RWPE2 (cell line): ENCODE measurements around the gene DNAJC4.

Experiments used
- ATAC-seq: fragments of 200-7000 bp; cut with Tn5 transposase; 3 replicates; pipeline ENCODE4 v1.9.1; 2021; ENCODE audit warnings: low read depth
- DNase-seq: peaks from one replicate; pipeline ENCODE4 v3.0.0-alpha.2; 2020; ENCODE audit warnings: low spot score
- H3K27ac ChIP-seq: fragments of 450-650 bp; 2 replicates; pipeline ENCODE4 v1.5.1; 2017; ENCODE audit warnings: mild to moderate bottlenecking; ENCODE audit not compliant: poor library complexity, severe bottlenecking
- H3K27me3 ChIP-seq: fragments of 250-450 bp; sonication (Bioruptor Pico); 2 replicates; pipeline ENCODE4 v1.5.1; 2021; ENCODE audit warnings: mild to moderate bottlenecking, moderate library complexity; ENCODE audit not compliant: insufficient read depth, poor library complexity, severe bottlenecking
- H3K36me3 ChIP-seq: fragments of 250-450 bp; sonication (Bioruptor Pico); 2 replicates; pipeline ENCODE4 v1.5.1; 2020; ENCODE audit warnings: low read depth, mild to moderate bottlenecking, moderate library complexity
- H3K4me1 ChIP-seq: fragments of 250-450 bp; sonication (Bioruptor Pico); 2 replicates; pipeline ENCODE4 v1.5.1; 2021; ENCODE audit warnings: mild to moderate bottlenecking, moderate library complexity; ENCODE audit not compliant: insufficient read depth, poor library complexity, severe bottlenecking
- H3K4me3 ChIP-seq: fragments of 250-450 bp; sonication (Bioruptor Pico); 2 replicates; pipeline ENCODE4 v1.5.1; 2021; ENCODE audit warnings: mild to moderate bottlenecking, moderate library complexity; ENCODE audit not compliant: severe bottlenecking
- H3K9me3 ChIP-seq: fragments of 250-450 bp; sonication (Bioruptor Pico); 2 replicates; pipeline ENCODE4 v1.5.1; 2021; ENCODE audit warnings: mild to moderate bottlenecking, moderate library complexity; ENCODE audit not compliant: severe bottlenecking
- TF ChIP-seq, protein P1 (sequence below): fragments of 450-650 bp; IDR thresholded peaks from one replicate; pipeline ENCODE4 v1.5.1; 2017; ENCODE audit warnings: mild to moderate bottlenecking, moderate library complexity; ENCODE audit not compliant: poor library complexity, severe bottlenecking

The DNAJC4 gene

DNA sequence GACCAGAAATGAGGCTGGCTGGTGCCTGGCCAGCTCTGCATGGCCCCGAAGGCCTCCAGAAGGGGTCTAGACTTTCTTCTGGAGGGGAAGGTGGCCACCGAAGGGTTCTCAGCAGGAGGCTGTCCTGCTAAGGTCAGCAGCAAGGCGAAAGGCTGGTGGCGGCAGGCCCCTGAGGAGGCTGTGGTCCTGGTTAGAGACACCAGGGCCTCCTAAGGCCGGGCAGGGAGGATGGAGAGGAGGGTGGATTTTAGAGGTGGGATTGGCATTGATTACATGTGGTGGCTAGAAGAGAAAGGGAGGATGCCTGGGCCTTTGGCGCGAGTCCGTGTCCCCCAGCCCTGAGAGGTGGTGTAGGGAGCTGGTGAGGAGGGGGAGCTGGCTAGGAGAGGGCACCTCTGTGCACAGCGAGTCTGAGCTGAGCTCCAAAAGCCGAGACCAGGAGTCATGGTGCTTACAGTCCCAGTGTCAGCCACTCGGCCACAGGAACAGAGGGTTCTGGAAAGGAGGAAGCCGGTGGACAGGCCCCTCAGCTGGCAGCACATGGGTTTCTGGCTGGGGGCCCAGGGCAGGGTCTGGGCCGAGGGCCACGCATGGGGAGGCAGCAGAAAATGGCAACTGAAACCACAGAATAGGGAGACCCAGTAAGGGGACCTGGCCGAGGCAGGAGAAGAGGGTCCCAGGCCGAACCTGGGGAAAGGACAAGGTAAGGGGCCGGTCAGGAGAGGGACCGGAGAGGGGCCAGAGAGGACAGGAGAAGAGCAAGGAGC is 21.4 kb upstream of the DNAJC4 start:
- peaks cover 25% of the 10 kb centered on the region for H3K36me3 ChIP-seq
- no peaks in the 10 kb centered on the region for H3K9me3 ChIP-seq
- no peaks in the 10 kb centered on the region for H3K27me3 ChIP-seq
- no peak overlapping the region for H3K27ac ChIP-seq
- no peaks in the 10 kb centered on the region for H3K4me1 ChIP-seq
- TF ChIP-seq, protein P1, sequence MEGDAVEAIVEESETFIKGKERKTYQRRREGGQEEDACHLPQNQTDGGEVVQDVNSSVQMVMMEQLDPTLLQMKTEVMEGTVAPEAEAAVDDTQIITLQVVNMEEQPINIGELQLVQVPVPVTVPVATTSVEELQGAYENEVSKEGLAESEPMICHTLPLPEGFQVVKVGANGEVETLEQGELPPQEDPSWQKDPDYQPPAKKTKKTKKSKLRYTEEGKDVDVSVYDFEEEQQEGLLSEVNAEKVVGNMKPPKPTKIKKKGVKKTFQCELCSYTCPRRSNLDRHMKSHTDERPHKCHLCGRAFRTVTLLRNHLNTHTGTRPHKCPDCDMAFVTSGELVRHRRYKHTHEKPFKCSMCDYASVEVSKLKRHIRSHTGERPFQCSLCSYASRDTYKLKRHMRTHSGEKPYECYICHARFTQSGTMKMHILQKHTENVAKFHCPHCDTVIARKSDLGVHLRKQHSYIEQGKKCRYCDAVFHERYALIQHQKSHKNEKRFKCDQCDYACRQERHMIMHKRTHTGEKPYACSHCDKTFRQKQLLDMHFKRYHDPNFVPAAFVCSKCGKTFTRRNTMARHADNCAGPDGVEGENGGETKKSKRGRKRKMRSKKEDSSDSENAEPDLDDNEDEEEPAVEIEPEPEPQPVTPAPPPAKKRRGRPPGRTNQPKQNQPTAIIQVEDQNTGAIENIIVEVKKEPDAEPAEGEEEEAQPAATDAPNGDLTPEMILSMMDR = no peak
- DNase-seq (no peak), ATAC-seq (no peak)
- H3K4me3 ChIP-seq = no peak overlapping the region

DNA sequence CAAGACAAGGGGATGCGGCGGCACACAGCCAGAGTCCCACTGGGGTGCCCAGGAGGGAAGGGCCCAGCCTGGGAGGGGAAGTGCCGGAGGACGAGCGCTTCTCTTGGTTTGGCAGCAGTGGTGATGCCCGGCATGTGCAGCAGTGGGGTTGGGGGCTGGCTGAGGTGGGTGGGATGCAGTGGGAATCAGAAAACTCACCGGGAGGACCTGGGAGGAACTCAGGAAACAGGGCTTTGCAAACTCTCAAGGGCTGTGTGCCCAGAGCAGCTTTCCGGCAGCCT is 20.8 kb upstream of the DNAJC4 start:
- ATAC-seq = no peak
- Histone ChIP-seq H3K27me3 (no peaks in the 10 kb centered on the region), H3K9me3 (no peaks in the 10 kb centered on the region), H3K27ac (no peak overlapping the region), H3K4me1 (no peaks in the 10 kb centered on the region), H3K36me3 (peaks cover 21% of the 10 kb centered on the region), H3K4me3 (no peak overlapping the region)
- no peak for DNase-seq
- TF ChIP-seq, protein P1 = no peak

DNA sequence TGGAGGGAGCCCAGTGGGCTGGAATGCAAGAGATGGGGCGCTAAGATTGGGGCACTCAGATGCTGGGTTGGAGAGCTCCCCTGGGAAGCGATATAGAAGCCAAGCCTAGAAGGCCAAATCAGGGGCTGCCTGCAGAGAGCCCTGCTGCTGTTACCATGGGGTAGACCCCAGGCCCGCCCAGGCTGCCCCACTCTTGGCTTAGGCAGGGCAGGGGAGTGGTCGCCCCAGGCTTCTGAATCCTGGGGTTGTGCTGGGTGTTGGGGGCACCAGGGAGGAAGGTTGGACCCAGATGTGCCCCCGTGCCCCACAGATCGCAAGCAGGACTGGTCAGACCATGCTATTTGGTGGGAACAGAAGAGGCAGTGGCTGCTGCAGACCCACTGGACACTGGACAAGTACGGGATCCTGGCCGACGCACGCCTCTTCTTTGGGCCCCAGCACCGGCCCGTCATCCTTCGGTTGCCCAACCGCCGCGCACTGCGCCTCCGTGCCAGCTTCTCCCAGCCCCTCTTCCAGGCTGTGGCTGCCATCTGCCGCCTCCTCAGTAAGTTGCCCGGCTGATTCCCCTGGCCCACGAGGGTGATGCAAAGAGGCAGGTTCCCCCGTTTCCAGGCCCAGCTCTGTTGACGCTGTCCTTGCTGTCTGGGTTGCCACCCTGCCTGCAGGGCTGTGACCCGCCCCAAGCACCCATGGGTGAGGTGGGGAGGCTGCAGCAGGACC is 19.9 kb upstream of the DNAJC4 start:
- H3K27ac ChIP-seq = no peak overlapping the region
- H3K4me1 ChIP-seq = no peaks in the 10 kb centered on the region
- no peak overlapping the region for H3K4me3 ChIP-seq
- TF ChIP-seq, protein P1 = no peak
- ATAC-seq = no peak
- no peaks in the 10 kb centered on the region for H3K27me3 ChIP-seq
- H3K36me3 ChIP-seq = peaks cover 12% of the 10 kb centered on the region
- no peak for DNase-seq
- H3K9me3 ChIP-seq = no peaks in the 10 kb centered on the region

DNA sequence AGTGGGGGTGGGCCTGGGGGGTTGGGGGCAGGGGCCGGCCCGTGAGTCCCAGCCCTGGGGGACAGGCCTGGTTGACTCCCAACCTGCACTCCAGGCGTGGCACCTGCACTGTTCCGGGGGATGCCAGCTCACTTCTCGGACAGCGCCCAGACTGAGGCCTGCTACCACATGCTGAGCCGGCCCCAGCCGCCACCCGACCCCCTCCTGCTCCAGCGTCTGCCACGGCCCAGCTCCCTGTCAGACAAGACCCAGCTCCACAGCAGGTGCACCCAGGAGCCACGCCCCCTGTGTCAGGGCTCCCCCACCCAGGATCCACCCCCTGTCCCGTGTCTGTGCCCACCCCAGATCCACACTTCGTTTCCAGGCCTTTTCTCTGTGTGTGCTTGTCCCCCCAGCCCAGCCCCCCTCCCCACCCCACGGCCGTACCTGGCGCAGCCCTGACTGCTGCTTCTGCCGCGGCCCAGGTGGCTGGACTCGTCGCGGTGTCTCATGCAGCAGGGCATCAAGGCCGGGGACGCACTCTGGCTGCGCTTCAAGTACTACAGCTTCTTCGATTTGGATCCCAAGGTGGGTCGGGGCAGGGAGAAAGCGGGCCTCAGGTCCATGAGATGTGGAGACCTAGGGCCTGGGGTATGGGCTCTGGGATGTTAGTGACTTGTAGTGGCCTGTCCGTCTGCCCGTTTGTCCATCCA is 19.0 kb upstream of the DNAJC4 start:
- DNase-seq (no peak), ATAC-seq (no peak)
- Histone ChIP-seq H3K4me3 (no peak overlapping the region), H3K4me1 (no peaks in the 10 kb centered on the region), H3K9me3 (no peaks in the 10 kb centered on the region), H3K27me3 (no peaks in the 10 kb centered on the region), H3K27ac (no peak overlapping the region), H3K36me3 (peaks cover 7% of the 10 kb centered on the region)
- TF ChIP-seq, protein P1 = no peak

DNA sequence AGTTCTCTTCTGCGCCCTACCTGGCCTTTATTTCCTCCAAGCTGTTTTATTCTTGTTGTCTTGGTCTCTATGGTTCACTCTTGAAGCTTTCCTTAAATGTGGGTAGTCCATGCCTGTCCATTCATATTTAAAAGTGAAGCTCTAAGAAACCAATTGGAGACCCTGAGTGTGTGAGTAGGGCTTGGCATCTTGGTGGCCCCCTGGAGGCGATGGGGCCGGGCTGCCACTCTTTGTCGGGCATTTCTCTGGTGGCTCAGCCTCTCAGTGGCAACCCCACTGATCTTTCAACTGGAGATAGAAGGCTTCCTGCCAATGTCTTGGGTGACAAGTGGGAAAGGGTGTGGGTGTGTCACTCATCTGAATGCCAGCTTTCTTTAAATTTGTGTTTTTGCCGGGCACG is 13.5 kb upstream of the DNAJC4 start:
- no peaks in the 10 kb centered on the region for H3K4me1 ChIP-seq
- TF ChIP-seq, protein P1 = no peak
- H3K9me3 ChIP-seq = no peaks in the 10 kb centered on the region
- H3K36me3 ChIP-seq = no peaks in the 10 kb centered on the region
- no peak for DNase-seq
- H3K27ac ChIP-seq = no peak overlapping the region
- H3K27me3 ChIP-seq = no peaks in the 10 kb centered on the region
- no peak overlapping the region for H3K4me3 ChIP-seq
- no peak for ATAC-seq
